Measurements from ENCODE around the gene RAP1B. TPM values are rescaled to one million over a fixed set of nuclear protein-coding genes. Genes with fewer than 3 reads are reported as not detected.

RAP1B gene
- total RNA-seq, 1 donor = 256 TPM

GRCh38 chr12:68686262-68686594, 75.5 kb downstream of the RAP1B start:
- H3K4me3 ChIP-seq (ENCODE audit: low read depth, low read length) = peak overlapping the region; percentile 52
- no peak for TF ChIP-seq CTCF (IDR thresholded peaks at IDR 0.05; ENCODE audit: insufficient read depth, low read length)
- peak; percentile 7 for DNase-seq (ENCODE audit: low read depth)

GRCh38 chr12:68686595-68687521, 76.2 kb downstream of the RAP1B start, which contains the start of gene NUP107:
TSS of gene NUP107 (plus strand) at chr12:68686978. CDS start at chr12:68687066, 88 bp downstream.
- peak; percentile 100 for DNase-seq (ENCODE audit: low read depth)
- H3K4me3 ChIP-seq (ENCODE audit: low read depth, low read length) = peak within 1 kb of the TSS; percentile 100
- TF ChIP-seq CTCF (IDR thresholded peaks at IDR 0.05; ENCODE audit: insufficient read depth, low read length) = peak; percentile 40

- no peak overlapping the region for H3K4me3 ChIP-seq (ENCODE audit: low read depth, low read length)
- no peak for TF ChIP-seq CTCF (IDR thresholded peaks at IDR 0.05; ENCODE audit: insufficient read depth, low read length)
- no peak for DNase-seq (ENCODE audit: low read depth)
Measured at GRCh38 chr12:68695454-68695853, 84.8 kb downstream of the RAP1B start.

GRCh38 chr12:68699486-68699885, 88.8 kb downstream of the RAP1B start:
- DNase-seq (ENCODE audit: low read depth) = no peak
- H3K4me3 ChIP-seq (ENCODE audit: low read depth, low read length) = no peak overlapping the region
- no peak for TF ChIP-seq CTCF (IDR thresholded peaks at IDR 0.05; ENCODE audit: insufficient read depth, low read length)

Small RNA genes within 50 kb of the gene (small RNA-seq; reads per million reads assigned to genes)
- not detected for gene RF00017
- gene SNORA70G = not detected

Other genes with a start within 250 kb of the RAP1B start
- gene NUP107, start 76.1 kb downstream of the RAP1B start, total RNA-seq (ENCODE audit: low replicate concordance) = 51.8 and 83.7 TPM in 2 replicates
- gene SLC35E3, start 135.3 kb downstream of the RAP1B start, total RNA-seq (ENCODE audit: low replicate concordance) = 2.4 and 7.0 TPM in 2 replicates
- 241 and 733 TPM in 2 replicates for gene MDM2, start 197.3 kb downstream of the RAP1B start, total RNA-seq (ENCODE audit: low replicate concordance)